Uterus (tissue), 4 donors: ENCODE measurements around the gene HSPA1B. TPM values are rescaled to one million over a fixed set of nuclear protein-coding genes. Genes with fewer than 3 reads are reported as not detected.
A peak's percentile ranks its signal among the peaks of the same experiment; 100 is the strongest.
"Not testable (repeated sequence)": the region's sequence is repeated elsewhere in the genome, so short reads cannot be mapped to it uniquely, and the experiment has no call there.

ENCODE experiments used
- DNase-seq, 2 donors: peaks; one replicate each; pipeline ENCODE4 v3.0.0-alpha.2; 2019 to 2020
- H3K27ac ChIP-seq, 2 donors: fragments of 200-600 bp; sonication (generic); 1 replicate in 1 of 2; 2 replicates in 1 of 2; pipeline ENCODE4 v1.5.1; 2016 to 2018
- H3K27me3 ChIP-seq, 2 donors: fragments of 200-600 bp; sonication (generic); one replicate each; pipeline ENCODE4 v1.5.1; 2018 to 2019; ENCODE audit warnings: control low read depth in 1 of 2
- H3K36me3 ChIP-seq, 2 donors: fragments of 200-600 bp; sonication (generic); one replicate each; pipeline ENCODE4 v1.5.1; 2019; ENCODE audit warnings: control low read depth in 1 of 2
- H3K4me1 ChIP-seq, 2 donors: fragments of 200-600 bp; sonication (generic); one replicate each; pipeline ENCODE4 v1.5.1; 2018 to 2019; ENCODE audit warnings: control low read depth in 1 of 2
- H3K4me3 ChIP-seq, 2 donors: fragments of 200-600 bp; sonication (generic); 1 replicate in 1 of 2; 2 replicates in 1 of 2; pipeline ENCODE4 v1.5.1; 2018 to 2019; ENCODE audit warnings: mild to moderate bottlenecking in 1 of 2
- H3K9me3 ChIP-seq, 2 donors: fragments of 200-600 bp; sonication (generic); one replicate each; pipeline ENCODE4 v1.5.1; 2019; ENCODE audit warnings: control low read depth in 1 of 2
- CTCF ChIP-seq, 4 experiments: fragments of 200-600 bp in 2 of 4; fragments of 450-650 bp in 2 of 4; sonication (generic) in 2 of 4; IDR thresholded peaks; one replicate each; pipeline ENCODE4 v1.5.1; 2016 to 2019; ENCODE audit warnings: antibody characterized with exemption in 4 of 4, mild to moderate bottlenecking in 2 of 4, moderate library complexity in 1 of 4
- POLR2A ChIP-seq, 2 donors: fragments of 450-650 bp; IDR thresholded peaks; one replicate each; pipeline ENCODE4 v1.6.1; 2016; ENCODE audit warnings: antibody characterized with exemption in 2 of 2, mild to moderate bottlenecking in 1 of 2, moderate library complexity in 1 of 2
- intact Hi-C: fragments of 100-400 bp; cut with DNase I; formaldehyde crosslinking; loops from one replicate; pipeline ENCODE4 v1.15.1; 2023; ENCODE audit warnings: low total_unique reads
- total RNA-seq, 4 donors: library from RNA; depleted of rRNA in 3 of 4; stranded (reverse); fragments of >200 nt in 3 of 4; gene quantifications; one replicate each; pipeline versions ENCODE4 v1.1.0 to v1.2.4, GENCODE V29; 2014 to 2023
- donor health status: DM: yes; HTN: yes; CAD: no.

Gene HSPA1B
- total RNA-seq, 4 donors from 2014 or later, result 40.3 to 268 (median 152) TPM

GRCh38 chr6:31836474-31837368, 9.2 kb downstream of the HSPA1B start:
- Histone ChIP-seq H3K36me3 (no peaks in the 10 kb centered on the region), H3K9me3 (no peaks in the 10 kb centered on the region), H3K27me3 (no peaks in the 10 kb centered on the region), H3K4me3 (peak overlapping the region; percentile 79 to 95), H3K4me1 (peaks cover 0 to 12% of the 10 kb centered on the region in 2 donors), H3K27ac (peak overlapping the region; percentile 91 to 99)
- intact Hi-C loops, result no loop called here
- TF ChIP-seq POLR2A (IDR thresholded peaks at IDR 0.05) (no peak), CTCF (IDR thresholded peaks at IDR 0.05) (no peak)
- DNase-seq, result no peak

GRCh38 chr6:31837369-31838113, 10.0 kb downstream of the HSPA1B start:
- H3K27me3 ChIP-seq, result no peaks in the 10 kb centered on the region
- no peak overlapping the region for H3K4me3 ChIP-seq
- H3K27ac ChIP-seq, result peak overlapping the region; percentile 91 to 99
- no peaks in the 10 kb centered on the region for H3K9me3 ChIP-seq
- DNase-seq, result no peak
- no peak for TF ChIP-seq CTCF (IDR thresholded peaks at IDR 0.05)
- no peak for TF ChIP-seq POLR2A (IDR thresholded peaks at IDR 0.05)
- H3K4me1 ChIP-seq, result peaks cover 0 to 12% of the 10 kb centered on the region in 2 donors
- intact Hi-C loops, result no loop called here
- H3K36me3 ChIP-seq, result no peaks in the 10 kb centered on the region

- not testable (repeated sequence) for H3K36me3 ChIP-seq
Observed at GRCh38 chr6:31838114-31838553, 10.6 kb downstream of the HSPA1B start.

GRCh38 chr6:31838968-31839367, 11.4 kb downstream of the HSPA1B start:
- no peaks in the 10 kb centered on the region for H3K9me3 ChIP-seq
- peaks cover 0 to 12% of the 10 kb centered on the region in 2 donors for H3K4me1 ChIP-seq
- intact Hi-C loops, result no loop called here
- no peak overlapping the region for H3K27ac ChIP-seq
- TF ChIP-seq POLR2A (IDR thresholded peaks at IDR 0.05) (no peak), CTCF (IDR thresholded peaks at IDR 0.05) (no peak)
- no peak overlapping the region for H3K4me3 ChIP-seq
- H3K36me3 ChIP-seq, result no peaks in the 10 kb centered on the region
- no peaks in the 10 kb centered on the region for H3K27me3 ChIP-seq
- DNase-seq, result no peak

More at GRCh38 chr6:31838114-31838553, 10.6 kb downstream of the HSPA1B start:
- H3K4me3 ChIP-seq, H3K27ac ChIP-seq, H3K27me3 ChIP-seq, intact Hi-C loops, H3K9me3 ChIP-seq, DNase-seq: not testable (repeated sequence)
- H3K4me1 ChIP-seq, result peaks cover 0 to 12% of the 10 kb centered on the region in 2 donors

- H3K36me3 ChIP-seq, H3K4me3 ChIP-seq, DNase-seq, H3K27ac ChIP-seq, H3K27me3 ChIP-seq, intact Hi-C loops, H3K9me3 ChIP-seq: not testable (repeated sequence)
- H3K4me1 ChIP-seq, result peaks cover 0 to 12% of the 10 kb centered on the region in 2 donors
Observed at GRCh38 chr6:31839779-31840126, 12.2 kb downstream of the HSPA1B start.

GRCh38 chr6:31842053-31842452, 14.5 kb downstream of the HSPA1B start:
- Histone ChIP-seq H3K36me3 (no peaks in the 10 kb centered on the region), H3K4me3 (no peak overlapping the region), H3K9me3 (no peaks in the 10 kb centered on the region), H3K27me3 (no peaks in the 10 kb centered on the region), H3K27ac (no peak overlapping the region), H3K4me1 (peaks cover 0 to 6% of the 10 kb centered on the region in 2 donors)
- TF ChIP-seq POLR2A (IDR thresholded peaks at IDR 0.05) (no peak), CTCF (IDR thresholded peaks at IDR 0.05) (no peak)
- DNase-seq, result no peak
- intact Hi-C loops, result no loop called here
